ENCODE data around the gene CFAP70. TPM values are rescaled to one million over a fixed set of nuclear protein-coding genes. Genes with fewer than 3 reads are reported as not detected.

Gene CFAP70
- total RNA-seq, 1 experiment from 2014 or later: 2.9 TPM

DNA sequence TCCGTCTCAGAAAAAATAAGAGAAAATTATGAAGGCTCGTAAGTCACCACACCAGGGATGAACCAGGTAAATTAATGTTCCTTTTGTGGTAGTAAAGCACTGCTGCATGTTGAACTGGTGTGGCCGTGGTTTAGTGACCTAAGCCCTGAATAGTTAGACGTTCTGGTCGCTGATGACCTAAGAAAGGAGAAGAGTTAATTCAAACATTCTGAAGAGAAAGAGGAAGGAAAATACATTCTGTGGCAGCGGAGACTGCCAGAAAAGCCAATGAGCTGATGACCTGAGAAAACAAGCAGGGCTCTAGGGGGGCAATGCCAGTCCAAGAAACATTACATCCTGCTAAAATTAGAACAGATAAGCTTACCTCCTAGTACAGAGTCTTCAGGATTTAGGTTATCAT, 129.1 kb downstream of the CFAP70 start (continued):
- TF ChIP-seq CTCF (IDR thresholded peaks at IDR 0.05 in 2 of 3, conservative IDR thresholded peaks at IDR 0.05 in 1 of 3; ENCODE audit: borderline replicate concordance in 1 of 3, insufficient read depth in 1 of 3, low read depth in 2 of 3, low read length in 2 of 3) (no peak), ZNF274 (IDR thresholded peaks at IDR 0.05; ENCODE audit: low read depth, low read length) (no peak), SIN3A (IDR thresholded peaks at IDR 0.05; ENCODE audit: low read depth) (no peak), ELF1 (IDR thresholded peaks at IDR 0.05; ENCODE audit: borderline replicate concordance, low read depth) (no peak)
- TF ChIP-seq, protein P1, sequence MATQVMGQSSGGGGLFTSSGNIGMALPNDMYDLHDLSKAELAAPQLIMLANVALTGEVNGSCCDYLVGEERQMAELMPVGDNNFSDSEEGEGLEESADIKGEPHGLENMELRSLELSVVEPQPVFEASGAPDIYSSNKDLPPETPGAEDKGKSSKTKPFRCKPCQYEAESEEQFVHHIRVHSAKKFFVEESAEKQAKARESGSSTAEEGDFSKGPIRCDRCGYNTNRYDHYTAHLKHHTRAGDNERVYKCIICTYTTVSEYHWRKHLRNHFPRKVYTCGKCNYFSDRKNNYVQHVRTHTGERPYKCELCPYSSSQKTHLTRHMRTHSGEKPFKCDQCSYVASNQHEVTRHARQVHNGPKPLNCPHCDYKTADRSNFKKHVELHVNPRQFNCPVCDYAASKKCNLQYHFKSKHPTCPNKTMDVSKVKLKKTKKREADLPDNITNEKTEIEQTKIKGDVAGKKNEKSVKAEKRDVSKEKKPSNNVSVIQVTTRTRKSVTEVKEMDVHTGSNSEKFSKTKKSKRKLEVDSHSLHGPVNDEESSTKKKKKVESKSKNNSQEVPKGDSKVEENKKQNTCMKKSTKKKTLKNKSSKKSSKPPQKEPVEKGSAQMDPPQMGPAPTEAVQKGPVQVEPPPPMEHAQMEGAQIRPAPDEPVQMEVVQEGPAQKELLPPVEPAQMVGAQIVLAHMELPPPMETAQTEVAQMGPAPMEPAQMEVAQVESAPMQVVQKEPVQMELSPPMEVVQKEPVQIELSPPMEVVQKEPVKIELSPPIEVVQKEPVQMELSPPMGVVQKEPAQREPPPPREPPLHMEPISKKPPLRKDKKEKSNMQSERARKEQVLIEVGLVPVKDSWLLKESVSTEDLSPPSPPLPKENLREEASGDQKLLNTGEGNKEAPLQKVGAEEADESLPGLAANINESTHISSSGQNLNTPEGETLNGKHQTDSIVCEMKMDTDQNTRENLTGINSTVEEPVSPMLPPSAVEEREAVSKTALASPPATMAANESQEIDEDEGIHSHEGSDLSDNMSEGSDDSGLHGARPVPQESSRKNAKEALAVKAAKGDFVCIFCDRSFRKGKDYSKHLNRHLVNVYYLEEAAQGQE (IDR thresholded peaks at IDR 0.05; ENCODE audit: low read depth): no peak

- Histone ChIP-seq H3K9me2 (ENCODE audit: insufficient read depth) (no peaks in the 10 kb centered on the region), H3K27me3 (ENCODE audit: insufficient read depth, low read length) (no peaks in the 10 kb centered on the region), H3K9ac (ENCODE audit: low read length) (no peak overlapping the region), H3K36me3 (ENCODE audit: control insufficient read depth in 1 of 2, insufficient read depth in 2 of 2, low read length in 2 of 2) (peaks cover 2 to 4% of the 10 kb centered on the region in 2 experiments; a peak in 2 of 4 replicates), H3K4me3 (replicated peaks in 1 of 2; ENCODE audit: low read depth in 1 of 2, low read length in 2 of 2) (no peak overlapping the region), H3K4me1 (ENCODE audit: control insufficient read depth in 1 of 2, insufficient read depth in 2 of 2, low read length in 2 of 2) (no peaks in the 10 kb centered on the region), H3K27ac (ENCODE audit: low read depth, low read length) (no peak overlapping the region), H3K79me2 (ENCODE audit: insufficient read depth, low read length) (no peaks in the 10 kb centered on the region), H3K9me3 (ENCODE audit: control insufficient read depth in 1 of 2, insufficient read depth in 1 of 2, low read depth in 1 of 2, low read length in 2 of 2) (no peaks in the 10 kb centered on the region), H4K20me1 (ENCODE audit: insufficient read depth) (no peaks in the 10 kb centered on the region; the same call in 1 of the 2 replicates), H2AFZ (ENCODE audit: low read depth, low read length, poor library complexity, severe bottlenecking) (no peak overlapping the region), H3K4me2 (ENCODE audit: low read length) (no peak overlapping the region)
- BruUV-seq (replicated peaks): no TSS peak
- CTCF ChIA-PET: no interaction called here
- intact Hi-C loops (cut with micrococcal nuclease): no loop called here
- POLR2A ChIA-PET: no interaction called here
- TF ChIP-seq, protein P2, sequence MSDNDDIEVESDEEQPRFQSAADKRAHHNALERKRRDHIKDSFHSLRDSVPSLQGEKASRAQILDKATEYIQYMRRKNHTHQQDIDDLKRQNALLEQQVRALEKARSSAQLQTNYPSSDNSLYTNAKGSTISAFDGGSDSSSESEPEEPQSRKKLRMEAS (IDR thresholded peaks at IDR 0.05): no peak
- no peak for ATAC-seq
- no peak for DNase-seq (ENCODE audit: low read depth, low spot score)
- RAD21 ChIA-PET (ENCODE audit: low non-redundant PET in 1 of 2, low total read pairs in 2 of 2, uncharacterized antibody in 2 of 2, unreplicated experiment in 2 of 2): no interaction called here
Measured at GRCh38 chr10:73228247-73228646, 130.4 kb downstream of the CFAP70 start.
